Measurements from ENCODE around the gene CA4.

DNA sequence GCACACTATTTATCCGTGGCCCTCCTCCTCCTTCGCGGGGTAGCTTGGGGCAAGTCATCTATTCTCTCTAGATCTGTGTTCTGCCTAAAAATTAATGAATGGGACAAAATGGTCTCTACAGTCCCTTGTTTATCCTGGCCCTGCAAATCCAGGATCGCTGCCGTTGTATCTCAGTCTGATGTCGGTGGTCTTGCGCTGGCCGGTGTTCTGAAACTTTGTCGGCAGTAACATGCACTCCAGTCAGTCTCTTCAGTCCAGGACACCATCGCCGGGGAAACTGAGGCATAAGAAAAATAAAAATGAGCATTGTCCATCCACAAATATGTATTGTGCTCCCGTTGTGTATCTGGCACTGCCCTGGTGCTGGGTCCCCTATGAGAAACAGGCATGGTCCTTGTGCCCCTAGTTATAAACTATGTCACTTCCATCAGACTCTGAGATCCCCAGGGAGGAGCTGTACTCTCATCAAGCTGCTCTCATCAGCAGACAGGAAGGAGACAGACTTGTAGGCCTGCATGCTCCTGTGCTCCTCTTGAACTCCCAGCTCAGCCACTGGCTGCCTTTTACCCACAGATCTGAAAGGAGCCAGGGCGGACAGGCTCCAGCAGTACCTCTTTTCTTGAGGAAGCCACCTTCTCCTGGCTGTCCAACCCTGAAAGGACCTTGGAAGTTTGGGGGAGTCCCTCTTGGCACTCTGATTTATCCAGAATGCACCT lies 13.7 kb upstream of the CA4 start:
- TF ChIP-seq, protein P1, sequence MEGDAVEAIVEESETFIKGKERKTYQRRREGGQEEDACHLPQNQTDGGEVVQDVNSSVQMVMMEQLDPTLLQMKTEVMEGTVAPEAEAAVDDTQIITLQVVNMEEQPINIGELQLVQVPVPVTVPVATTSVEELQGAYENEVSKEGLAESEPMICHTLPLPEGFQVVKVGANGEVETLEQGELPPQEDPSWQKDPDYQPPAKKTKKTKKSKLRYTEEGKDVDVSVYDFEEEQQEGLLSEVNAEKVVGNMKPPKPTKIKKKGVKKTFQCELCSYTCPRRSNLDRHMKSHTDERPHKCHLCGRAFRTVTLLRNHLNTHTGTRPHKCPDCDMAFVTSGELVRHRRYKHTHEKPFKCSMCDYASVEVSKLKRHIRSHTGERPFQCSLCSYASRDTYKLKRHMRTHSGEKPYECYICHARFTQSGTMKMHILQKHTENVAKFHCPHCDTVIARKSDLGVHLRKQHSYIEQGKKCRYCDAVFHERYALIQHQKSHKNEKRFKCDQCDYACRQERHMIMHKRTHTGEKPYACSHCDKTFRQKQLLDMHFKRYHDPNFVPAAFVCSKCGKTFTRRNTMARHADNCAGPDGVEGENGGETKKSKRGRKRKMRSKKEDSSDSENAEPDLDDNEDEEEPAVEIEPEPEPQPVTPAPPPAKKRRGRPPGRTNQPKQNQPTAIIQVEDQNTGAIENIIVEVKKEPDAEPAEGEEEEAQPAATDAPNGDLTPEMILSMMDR (IDR thresholded peaks at IDR 0.05): no peak
- TF ChIP-seq GABPB1 (CRISPR knock-in tag; IDR thresholded peaks at IDR 0.05) (no peak), NFYB (CRISPR knock-in tag; conservative IDR thresholded peaks at IDR 0.05; ENCODE audit: low read depth) (no peak)
